HG03045 (cell line): ENCODE results near the gene EFNA4.

Experiments used
- ATAC-seq: cut with Tn5 transposase; IDR thresholded peaks from one replicate; pipeline ENCODE4 v1.9.1; 2021; ENCODE audit warnings: mild to moderate bottlenecking, moderate library complexity; ENCODE audit not compliant: unreplicated experiment

Gene EFNA4

DNA sequence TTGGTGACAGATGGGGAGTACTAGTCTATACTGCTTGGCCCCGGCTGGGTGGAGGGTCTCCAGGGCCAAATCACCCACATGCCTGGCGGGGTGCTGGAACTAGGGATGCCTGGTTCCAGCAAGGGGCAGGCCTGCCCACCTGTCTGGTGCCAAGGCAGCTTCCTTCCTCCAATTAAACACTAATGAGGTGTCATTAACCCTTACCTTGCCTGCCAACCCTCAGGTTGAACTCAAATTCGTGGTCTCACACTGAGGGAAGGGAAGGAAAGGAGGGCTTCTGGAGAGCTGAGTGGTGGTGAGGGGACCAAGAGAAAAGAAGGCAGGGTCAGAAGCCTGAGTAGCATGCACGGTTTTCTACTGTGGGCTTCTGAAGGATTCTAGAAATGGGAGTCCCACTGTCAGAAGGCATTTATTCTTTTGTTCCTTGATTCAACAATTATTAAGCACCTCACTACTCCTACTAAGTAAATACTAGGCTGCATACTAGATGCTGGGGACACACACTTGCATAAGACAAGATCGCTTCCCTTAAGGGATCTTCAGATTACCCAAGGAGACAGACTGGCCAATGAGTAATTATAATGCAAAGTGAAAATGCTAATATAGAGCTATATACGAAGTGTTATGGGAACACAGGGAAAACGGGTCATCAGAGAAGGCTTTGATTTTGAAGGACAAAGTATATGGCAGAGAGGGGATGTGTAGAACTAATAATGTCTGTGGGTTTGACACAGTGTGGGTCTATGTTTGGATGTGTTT is 9.2 kb downstream of the EFNA4 start:
- no peak for ATAC-seq

DNA sequence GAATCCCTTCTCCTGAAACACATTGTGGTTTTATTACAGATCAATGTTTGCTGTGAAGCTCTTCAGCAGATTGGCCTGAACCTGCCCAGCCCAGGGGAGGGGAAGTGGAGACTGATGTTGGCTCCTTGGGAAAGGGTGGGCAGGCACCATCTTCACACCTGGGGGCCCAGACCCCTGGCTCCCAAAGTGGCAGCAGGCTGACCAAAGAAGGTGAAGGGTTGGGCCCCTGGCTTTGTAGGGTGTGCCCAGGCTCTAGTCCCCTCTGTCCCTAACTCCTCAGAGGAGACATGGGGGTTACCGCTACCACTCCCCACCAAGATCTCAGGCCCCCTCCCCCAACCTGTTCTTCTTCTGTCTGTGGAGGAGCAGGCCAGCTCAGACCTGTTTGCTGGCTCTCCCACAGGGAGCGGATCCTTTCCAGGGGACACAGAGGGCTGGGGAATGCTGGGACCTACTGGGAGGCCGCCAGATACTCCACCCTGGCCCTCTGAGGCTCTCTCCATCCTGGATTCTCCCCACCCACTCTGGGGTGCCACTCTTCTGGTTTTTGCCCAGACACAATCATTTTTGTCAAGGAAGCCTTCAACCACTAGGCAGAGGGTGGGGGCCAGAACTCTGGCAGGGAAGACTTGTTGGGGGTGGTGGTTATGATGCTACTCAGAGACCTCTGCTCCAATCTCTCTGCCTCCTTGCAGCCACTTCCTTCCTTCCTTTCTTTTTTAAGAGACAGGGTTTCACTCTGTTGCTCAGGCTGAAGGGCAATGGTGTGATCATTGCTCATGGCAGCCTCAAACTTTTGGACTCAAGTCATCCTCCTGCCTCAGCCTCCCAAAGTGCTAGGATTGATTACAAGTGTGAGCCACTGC is 10.1 kb downstream of the EFNA4 start:
- ATAC-seq = no peak

DNA sequence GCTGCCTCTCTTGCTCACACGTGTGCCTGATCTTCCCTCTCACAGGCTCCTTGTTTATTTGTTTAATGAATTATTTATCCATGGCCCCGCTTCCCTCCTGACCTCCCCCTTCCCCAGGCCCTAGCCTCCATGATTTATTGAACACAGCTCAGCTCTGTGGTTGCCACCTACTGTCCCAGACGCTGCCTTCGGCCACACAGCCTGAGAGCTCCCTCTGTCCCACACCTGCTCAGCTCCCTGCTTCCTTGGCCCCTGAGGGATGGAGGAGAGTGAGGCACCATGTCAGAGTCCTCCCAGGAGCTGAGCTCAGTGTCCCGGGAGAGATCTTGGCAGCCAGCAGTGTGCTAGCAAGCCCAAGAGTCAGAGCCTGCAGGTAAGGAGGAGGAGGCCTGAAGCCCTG is 12.0 kb downstream of the EFNA4 start:
- ATAC-seq = no peak

DNA sequence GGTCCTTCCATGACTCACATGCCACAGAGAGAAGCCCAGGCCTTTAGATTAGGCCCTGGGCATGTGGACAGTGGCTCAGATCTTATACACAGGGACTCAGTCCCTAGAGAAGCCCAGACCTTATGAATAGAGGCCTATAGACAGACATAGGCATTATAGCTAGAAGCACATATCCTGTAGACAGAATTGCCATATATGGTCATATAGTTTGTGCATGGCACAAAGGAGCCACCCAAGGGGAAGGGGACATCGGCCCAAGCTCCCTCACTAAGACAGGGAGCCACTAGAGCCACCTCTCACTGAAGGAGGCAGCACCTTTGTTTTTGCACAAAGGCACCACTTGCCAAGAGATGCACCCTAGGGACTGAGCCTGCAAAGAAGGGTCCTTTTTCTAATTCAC is 12.8 kb downstream of the EFNA4 start:
- no peak for ATAC-seq

DNA sequence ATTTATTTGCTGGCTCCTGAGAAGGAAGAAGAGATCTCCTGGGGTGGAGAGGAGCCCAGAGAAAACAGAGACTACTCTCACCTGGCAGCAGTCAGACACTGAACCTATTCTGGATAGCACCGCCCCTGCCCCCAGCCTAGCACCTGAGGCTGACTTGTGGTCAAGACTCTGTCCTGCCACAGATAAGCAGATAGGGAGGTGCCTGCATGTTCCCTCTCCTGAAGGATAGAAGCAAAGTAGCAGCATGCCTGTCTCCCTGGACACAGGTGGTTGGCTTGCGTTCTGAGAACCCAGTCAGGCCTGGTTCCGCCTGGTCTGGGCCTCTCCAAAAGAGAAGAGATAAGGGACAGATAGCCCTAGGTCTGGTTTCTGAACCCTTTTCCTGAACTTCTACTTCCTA is 13.8 kb downstream of the EFNA4 start:
- ATAC-seq = no peak

DNA sequence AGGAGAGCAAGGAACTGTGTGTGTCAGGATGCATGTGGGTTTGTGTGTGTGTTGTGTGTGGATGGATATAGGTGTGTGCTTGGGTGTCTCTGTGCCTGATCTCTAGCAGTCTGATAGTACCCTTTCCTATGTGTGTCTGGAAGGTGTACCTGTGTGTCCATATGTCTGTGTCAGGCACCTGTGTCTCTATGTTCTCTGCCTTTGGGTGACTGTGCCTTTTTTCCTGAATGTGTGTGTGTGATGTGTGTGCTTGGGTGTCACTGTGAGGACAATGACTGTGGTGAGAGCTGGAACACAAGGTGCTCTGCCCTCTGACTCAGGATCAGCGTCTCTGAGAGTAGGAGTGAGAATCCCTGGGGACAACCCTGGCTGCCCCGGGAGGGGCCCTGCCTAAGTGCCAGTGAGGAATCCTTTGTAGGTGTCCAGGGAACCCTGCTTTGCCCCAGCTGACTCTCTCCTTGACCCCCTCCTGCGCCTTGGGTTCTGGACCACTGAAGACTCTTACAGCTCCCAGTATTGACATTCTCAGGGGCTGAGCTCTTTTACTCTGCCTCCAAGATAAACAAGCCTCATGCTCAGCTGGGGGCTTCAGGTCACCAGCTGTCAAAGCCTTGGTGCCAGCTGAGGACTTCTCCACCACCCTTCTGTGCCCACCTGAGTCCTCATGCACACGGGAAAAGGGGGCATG is 14.4 kb downstream of the EFNA4 start:
- ATAC-seq = no peak

DNA sequence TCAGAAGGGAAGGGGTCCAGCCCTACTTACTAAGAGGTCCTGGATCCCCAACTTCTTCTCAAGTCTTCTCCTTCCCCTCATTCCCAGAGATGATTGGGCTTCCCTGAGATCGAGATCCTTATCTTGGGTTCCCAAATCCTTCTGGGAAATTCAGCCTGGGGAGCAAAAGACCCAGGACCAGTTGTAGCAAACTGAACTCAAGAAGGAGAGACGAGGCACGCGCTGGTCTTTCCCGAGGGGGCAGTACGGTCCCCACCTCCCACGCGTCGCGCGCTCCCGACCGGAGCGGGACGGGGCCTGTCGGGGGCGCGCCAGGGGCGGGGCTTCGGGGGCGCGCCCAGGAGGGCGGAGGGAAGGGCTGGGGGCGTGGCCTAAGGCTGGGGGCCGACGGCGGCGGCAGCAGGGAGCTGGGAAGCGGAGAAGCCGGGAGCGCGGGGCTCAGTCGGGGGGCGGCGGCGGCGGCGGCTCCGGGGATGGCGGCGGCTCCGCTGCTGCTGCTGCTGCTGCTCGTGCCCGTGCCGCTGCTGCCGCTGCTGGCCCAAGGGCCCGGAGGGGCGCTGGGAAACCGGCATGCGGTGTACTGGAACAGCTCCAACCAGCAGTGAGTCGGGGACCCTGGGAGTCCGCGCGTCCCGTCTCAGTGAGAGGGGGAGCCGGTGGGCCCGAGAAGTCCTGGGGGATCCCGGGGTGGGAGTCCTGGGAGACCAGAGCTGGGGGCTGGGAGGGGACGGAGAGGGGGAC is 15.1 kb downstream of the EFNA4 start, which contains the start of gene EFNA3:
Gene EFNA3 (plus strand): TSS at position 369 of the 741 bp plus-strand sequence. CDS start 105 bp downstream, at position 474.
- peak; percentile 42 for ATAC-seq

DNA sequence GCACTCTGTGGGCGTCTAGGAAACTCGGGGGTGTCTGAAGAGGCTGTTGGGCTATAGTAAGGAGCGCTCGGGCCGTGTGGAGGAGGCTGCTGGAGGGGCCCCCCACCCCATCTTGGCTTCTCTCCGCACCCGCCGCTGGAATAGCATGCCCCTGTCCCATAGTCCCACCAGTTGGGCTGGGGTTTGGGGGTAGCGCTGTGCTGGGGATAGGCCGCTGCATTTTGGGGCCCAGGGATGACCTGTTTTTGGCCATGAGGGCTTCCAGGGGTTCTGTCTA is 15.6 kb downstream of the EFNA4 start:
- no peak for ATAC-seq

DNA sequence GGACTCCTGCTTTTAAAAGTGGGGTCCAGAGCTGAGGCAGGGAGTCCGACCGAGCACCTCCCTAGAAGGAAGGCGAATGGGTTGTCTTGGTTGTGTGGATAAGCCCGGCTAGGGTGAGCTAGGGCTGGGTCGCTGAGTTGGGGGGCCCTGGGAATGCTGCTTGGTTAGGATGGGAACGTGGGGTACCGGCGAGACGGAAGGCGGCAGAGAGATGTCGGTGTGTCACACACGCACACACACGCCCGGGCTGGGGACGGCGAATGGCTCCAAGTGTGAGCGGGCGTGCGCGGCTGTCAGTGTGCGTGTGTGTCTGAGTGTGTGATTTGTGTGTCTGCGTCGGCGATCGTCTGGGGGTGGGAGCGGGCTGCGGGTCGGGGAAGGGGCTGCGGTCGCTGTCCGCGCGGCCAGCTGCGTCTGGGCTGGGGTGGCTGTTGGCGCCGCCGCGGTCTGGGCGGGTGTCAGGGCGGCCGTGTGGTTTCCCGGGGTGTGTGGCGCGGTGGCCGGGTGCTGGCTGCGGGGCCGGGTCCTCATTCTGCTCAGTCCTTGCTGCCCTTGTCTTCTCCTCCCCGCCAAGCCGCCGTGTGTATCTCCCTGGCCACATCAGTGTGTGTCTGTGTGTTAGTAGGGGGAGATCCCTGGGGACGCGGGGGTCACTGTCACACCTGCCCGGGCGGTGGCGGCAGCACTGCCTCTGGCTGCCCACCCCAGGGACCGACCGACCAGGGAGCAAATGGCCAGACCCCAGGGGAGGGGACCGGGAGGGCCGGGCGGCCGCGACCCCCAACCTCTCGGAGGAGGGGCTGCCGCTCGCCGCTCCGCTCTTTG is 16.2 kb downstream of the EFNA4 start:
- ATAC-seq = no peak

DNA sequence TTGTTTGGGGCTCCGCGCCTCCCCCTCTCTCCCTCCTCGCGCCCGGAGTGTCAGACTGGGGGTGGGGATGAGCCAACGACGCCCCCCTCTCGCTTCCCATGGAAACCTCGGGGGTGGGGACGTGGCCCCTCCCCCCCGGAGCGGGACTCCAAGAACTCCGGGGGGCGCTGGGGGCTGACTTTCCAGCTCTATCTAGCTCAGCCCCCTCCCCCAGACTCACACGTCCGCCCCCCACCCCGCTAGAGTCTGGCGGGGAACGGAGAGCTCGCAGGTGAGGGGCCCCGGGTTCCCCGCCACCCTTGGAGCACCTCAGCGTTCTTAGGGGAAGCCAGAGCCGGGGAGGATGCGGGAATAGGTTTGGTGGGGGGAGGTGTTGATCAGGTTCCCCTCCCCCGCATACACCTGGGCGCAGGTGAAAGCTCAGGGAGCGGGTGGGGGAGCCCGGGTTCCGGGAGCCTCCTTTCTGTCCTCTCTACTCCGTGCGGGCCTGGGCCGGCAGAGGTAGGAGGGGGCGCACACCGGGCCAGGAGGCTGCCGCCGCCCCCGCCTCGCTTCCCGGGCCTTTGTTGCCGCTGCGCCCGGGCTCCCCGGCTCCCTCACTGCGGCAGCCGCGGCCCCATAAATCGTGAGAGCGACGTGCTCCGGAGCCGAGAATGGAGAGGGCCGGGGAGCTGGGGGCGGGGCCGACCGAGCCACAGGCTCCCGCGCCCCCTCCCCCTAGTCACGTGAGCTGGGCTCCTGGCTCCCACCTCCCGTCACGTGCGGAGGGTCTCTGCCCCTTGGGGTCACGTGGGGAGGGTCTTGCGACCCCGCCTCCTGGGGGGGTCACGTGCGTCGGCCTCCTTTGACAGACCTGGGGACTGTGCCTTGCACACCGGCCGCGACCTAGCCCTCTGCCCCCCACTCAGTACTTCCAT is 17.0 kb downstream of the EFNA4 start:
- ATAC-seq = no peak

DNA sequence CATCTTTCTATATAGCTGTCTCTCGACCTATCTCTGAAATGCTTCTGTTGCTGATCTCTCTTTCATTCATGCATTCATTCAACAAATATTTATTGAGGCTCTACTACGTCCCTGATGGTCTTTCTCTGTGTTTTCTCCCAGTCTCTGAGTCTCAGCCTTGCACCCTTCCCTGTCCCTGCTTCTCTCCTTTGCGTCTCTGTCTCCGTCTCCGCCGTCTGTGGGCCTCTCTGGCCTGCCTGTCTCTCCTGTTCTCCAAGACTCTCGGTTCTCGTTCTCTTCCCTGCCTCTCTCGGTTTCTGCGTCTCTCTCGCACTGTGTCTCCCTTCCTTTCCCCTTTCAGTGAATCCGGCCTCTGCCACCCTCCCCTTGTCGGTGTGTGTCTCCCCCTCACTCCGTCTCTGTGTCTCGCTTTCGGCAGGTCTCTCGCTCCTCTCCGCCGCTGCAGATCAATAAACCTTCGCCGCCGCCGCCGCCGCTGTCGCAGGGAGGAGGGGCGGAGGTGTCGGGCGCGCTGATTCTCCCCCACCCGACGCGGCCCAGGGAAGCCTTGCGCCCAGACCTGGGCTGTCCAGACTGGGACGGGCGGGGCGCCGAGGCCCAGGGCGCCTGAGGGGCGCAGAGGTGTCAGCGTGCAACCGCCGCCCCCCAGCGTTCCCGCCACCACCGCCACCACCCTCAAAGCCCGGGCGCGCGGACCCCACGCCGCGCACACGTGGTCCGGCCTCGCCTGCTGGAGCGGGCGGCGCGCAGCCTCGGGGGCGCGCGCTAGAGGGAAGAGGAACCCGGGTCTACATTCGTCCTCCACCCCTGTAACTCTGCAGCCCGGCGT is 18.1 kb downstream of the EFNA4 start:
- no peak for ATAC-seq

DNA sequence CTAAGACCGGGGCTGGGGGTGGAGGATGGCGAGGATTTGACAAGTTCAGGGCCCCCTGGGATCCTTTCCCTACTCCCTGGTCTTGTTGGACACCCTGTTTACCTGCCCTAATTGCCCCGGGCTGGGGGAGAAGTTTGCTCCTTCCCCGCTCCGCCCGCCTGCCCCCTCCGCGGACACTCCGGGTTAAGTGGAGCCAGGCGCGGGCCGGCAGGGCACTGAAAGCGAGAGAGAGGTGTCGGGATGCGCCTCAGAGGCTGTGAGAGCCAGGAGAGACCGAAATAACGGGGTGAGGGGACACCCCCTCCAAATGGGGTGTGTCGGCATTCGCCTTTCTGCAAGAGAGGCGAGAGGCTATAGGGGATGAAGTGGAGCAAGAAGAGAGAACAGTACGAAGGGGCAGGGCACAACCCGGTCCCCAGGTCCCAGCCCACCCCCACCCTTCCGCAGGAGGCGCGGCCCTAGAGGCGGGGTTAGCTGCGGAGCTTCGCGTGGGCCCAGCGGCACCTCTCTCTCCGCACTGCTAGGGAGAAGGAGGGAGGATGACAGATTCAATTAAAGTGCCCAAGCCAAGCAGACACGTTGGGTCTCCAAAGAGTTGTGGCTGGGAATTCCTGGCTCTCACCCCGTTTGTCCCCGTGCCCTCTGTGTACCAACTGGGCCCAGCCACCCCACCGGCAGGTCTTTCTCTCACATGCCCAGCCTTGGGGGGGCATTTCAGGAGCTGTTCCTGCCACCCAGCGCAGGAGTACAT is 18.9 kb downstream of the EFNA4 start:
- ATAC-seq = no peak

DNA sequence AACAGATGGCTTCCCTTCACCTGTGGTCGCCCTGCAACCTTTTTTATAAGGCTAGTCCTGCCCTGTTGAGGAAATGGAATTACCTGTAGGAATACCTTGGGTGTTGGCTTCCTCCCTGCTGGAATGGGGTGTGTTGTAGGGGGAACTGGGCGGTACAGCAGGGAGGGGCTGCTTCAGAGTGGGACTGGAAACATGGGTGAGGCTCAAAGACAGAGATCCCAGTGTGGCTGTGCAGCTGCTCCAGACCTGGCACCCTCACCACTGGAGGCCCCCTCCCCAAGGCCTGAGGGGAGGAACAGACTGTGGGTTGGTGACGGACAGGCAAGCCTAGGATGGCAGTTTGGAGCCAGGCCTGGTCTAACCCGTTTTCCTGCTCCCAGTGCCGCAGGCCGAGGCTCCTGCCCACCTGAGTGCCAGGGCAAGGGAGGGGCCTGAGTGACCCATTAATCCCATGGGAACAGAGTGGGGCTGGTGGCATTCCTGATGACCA is 19.6 kb downstream of the EFNA4 start:
- no peak for ATAC-seq

DNA sequence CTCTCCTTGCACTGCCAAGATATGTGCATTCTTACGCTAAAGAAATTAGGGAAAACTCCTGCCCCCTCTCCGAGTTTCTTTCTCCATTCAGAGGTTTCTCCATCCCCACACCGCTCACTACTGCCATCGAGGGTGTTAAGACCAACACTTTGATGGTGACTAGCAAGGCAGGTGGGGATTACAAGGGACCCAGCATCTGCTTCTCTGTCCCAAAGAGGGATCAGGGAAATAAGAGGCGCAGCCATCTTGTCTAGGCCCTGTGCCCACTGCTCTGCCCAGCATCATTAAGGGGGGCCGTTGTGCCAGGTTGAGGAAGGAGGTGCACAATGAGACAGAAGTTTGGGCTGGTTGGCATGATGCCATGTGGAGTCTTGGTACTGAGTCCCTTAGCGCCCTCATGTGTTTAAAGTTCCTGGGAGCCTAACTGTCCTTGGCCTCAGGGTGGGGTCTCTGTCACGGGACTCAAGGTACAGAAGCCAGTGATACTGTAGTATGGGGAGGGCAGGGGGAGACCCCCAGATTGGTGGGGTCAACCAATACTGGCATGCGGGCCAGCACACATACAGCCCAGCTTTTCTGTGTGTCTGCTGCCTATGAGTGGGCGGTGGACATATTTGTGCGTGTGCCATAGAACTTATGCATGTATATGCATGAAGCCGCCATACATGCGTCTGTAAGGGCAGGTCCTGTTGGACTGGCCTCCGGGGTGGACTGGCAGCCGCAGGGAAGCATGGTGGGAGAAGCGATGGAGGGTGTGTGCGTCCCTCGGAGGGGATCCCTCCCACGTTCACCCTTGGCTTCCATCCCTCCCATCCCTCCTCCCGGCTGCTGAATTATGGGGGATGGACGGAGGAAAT is 20.6 kb downstream of the EFNA4 start:
- ATAC-seq = no peak

DNA sequence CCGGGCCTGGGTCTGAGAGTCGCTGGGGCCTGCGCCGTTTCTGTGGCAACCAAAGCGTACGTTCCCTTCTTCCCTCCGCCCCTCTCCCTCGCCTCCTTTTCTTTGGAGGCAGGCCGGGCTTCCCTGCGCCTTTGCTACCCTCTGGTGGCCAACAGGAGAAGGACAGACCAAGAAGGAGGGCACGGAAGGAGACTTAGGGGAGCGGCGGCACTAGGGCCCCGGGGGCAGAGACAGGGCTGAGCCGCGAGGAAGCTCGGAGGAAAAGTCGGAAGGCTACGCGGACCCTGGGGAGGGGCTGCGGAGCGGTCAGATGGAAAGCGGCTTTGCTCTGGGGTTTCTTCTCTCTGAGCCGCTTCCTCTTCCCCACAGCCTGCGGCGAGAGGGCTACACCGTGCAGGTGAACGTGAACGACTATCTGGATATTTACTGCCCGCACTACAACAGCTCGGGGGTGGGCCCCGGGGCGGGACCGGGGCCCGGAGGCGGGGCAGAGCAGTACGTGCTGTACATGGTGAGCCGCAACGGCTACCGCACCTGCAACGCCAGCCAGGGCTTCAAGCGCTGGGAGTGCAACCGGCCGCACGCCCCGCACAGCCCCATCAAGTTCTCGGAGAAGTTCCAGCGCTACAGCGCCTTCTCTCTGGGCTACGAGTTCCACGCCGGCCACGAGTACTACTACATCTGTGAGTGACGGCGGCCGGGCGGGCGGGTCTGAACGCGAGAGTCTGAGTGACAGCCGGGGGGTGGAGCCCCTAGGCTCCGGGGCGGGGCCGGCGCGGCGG is 21.4 kb downstream of the EFNA4 start:
- peak; percentile 72 for ATAC-seq
